GM23338 (cell line): ENCODE data around the gene CHN2. TPM values are rescaled to one million over a fixed set of nuclear protein-coding genes. Genes with fewer than 3 reads are reported as not detected.

Source experiments
- ATAC-seq: fragments of 200-7000 bp; cut with Tn5 transposase; 3 replicates; pipeline ENCODE4 v1.9.1; 2020
- DNase-seq: peaks from one replicate; pipeline ENCODE4 v3.0.0-alpha.2; 2015; ENCODE audit warnings: low spot score
- H2AFZ ChIP-seq: fragments of 200-600 bp; sonication (generic); 2 replicates; pipeline ENCODE4 v1.8.0; 2016; ENCODE audit warnings: antibody characterized with exemption, mild to moderate bottlenecking, moderate library complexity
- H3F3A ChIP-seq: fragments of 200-600 bp; sonication (generic); replicated peaks from 2 replicates; pipeline ENCODE4 v1.8.0; 2017; ENCODE audit warnings: antibody characterized with exemption, mixed run types, low read depth
- H3K27ac ChIP-seq: fragments of 200-600 bp; sonication (generic); 2 replicates; pipeline ENCODE4 v1.6.1; 2016; ENCODE audit warnings: low read depth
- H3K27me3 ChIP-seq: fragments of 200-600 bp; sonication (generic); 2 replicates; pipeline ENCODE4 v1.8.0; 2016; ENCODE audit warnings: mild to moderate bottlenecking, mixed run types, moderate library complexity; ENCODE audit not compliant: insufficient read depth
- H3K36me3 ChIP-seq: fragments of 200-600 bp; sonication (generic); 2 replicates; pipeline ENCODE4 v1.8.0; 2016; ENCODE audit warnings: mild to moderate bottlenecking; ENCODE audit not compliant: insufficient read depth
- H3K4me1 ChIP-seq: fragments of 200-600 bp; sonication (generic); 2 replicates; pipeline ENCODE4 v1.8.0; 2016; ENCODE audit warnings: mild to moderate bottlenecking, moderate library complexity; ENCODE audit not compliant: insufficient read depth
- H3K4me2 ChIP-seq: fragments of 200-600 bp; sonication (generic); 2 replicates; pipeline ENCODE4 v1.7.1; 2017; ENCODE audit warnings: mixed run types
- H3K4me3 ChIP-seq: fragments of 200-600 bp; sonication (generic); 2 replicates; pipeline ENCODE4 v1.6.1; 2016; ENCODE audit warnings: mixed run types
- H3K79me2 ChIP-seq: fragments of 200-600 bp; sonication (generic); replicated peaks from 2 replicates; pipeline ENCODE4 v1.8.0; 2017; ENCODE audit warnings: mild to moderate bottlenecking; ENCODE audit not compliant: insufficient read depth
- H3K9me2 ChIP-seq: fragments of 200-600 bp; sonication (generic); 2 replicates; pipeline ENCODE4 v1.8.0; 2017; ENCODE audit not compliant: insufficient read depth
- H4K20me1 ChIP-seq: fragments of 200-600 bp; sonication (generic); replicated peaks from 2 replicates; pipeline ENCODE4 v1.8.0; 2017; ENCODE audit warnings: mild to moderate bottlenecking; ENCODE audit not compliant: insufficient read depth
- H3K27ac Mint-ChIP-seq: 2 replicates; pipeline ENCODE4 v1.8.0; 2020; ENCODE audit warnings: inconsistent platforms, mild to moderate bottlenecking, moderate library complexity, mixed read lengths
- H3K27me3 Mint-ChIP-seq: 3 replicates; pipeline ENCODE4 v1.8.0; 2022; ENCODE audit warnings: low read depth, mild to moderate bottlenecking, moderate library complexity, mixed read lengths, inconsistent platforms; ENCODE audit not compliant: insufficient read depth, poor library complexity
- H3K36me3 Mint-ChIP-seq: 3 replicates; pipeline ENCODE4 v1.8.0; 2021; ENCODE audit warnings: low read depth, mild to moderate bottlenecking, inconsistent platforms, moderate library complexity, mixed read lengths
- H3K4me1 Mint-ChIP-seq: 3 replicates; pipeline ENCODE4 v1.8.0; 2020; ENCODE audit warnings: mild to moderate bottlenecking, inconsistent platforms, mixed read lengths
- H3K4me3 Mint-ChIP-seq: 3 replicates; pipeline ENCODE4 v1.8.0; 2021; ENCODE audit warnings: moderate library complexity, mild to moderate bottlenecking, inconsistent platforms, mixed read lengths
- H3K9me3 Mint-ChIP-seq: 3 replicates; pipeline ENCODE4 v1.8.0; 2020; ENCODE audit warnings: moderate library complexity, mild to moderate bottlenecking, inconsistent platforms, mixed read lengths
- CREB1 ChIP-seq: fragments of 250-450 bp; sonication (Bioruptor Pico); IDR thresholded peaks from 2 replicates; pipeline ENCODE4 v1.5.0; 2020; ENCODE audit warnings: low read depth, mild to moderate bottlenecking, moderate library complexity
- EZH2 ChIP-seq: fragments of 200-600 bp; sonication (generic); IDR thresholded peaks from one replicate; pipeline ENCODE4 v1.8.0; 2017; ENCODE audit warnings: antibody characterized with exemption, mild to moderate bottlenecking, low read depth; ENCODE audit not compliant: unreplicated experiment
- JUNB ChIP-seq: IDR thresholded peaks from one replicate; pipeline ENCODE4 v1.6.1; 2016; ENCODE audit warnings: antibody characterized with exemption; ENCODE audit not compliant: unreplicated experiment
- NANOG ChIP-seq: IDR thresholded peaks from 2 replicates; pipeline ENCODE4 v1.6.1; 2016; ENCODE audit warnings: antibody characterized with exemption, borderline replicate concordance
- STAT1 ChIP-seq: IDR thresholded peaks from one replicate; pipeline ENCODE4 v1.6.1; 2016; ENCODE audit warnings: antibody characterized with exemption; ENCODE audit not compliant: unreplicated experiment
- ZNF114 ChIP-seq: fragments of 250-450 bp; sonication (Bioruptor Pico); IDR thresholded peaks from 2 replicates; pipeline ENCODE4 v1.5.0; 2020; ENCODE audit warnings: mild to moderate bottlenecking, moderate library complexity
- ZNF331 ChIP-seq: fragments of 250-450 bp; sonication (Bioruptor Pico); IDR thresholded peaks from 2 replicates; pipeline ENCODE4 v1.5.0; 2020; ENCODE audit warnings: low read depth, mild to moderate bottlenecking, moderate library complexity
- polyA plus RNA-seq: library from polyadenylated mRNA; unstranded; fragments of >200 nt; fragmentation: Nextera tagmentation; extraction: Ambion mirVana; gene quantifications from 2 replicates; pipeline ENCODE4 v1.2.1, GENCODE V29; 2016
- total RNA-seq: library from RNA; depleted of rRNA; stranded (reverse); fragments of >200 nt; shearing (Covaris generic); gene quantifications from 2 replicates; pipeline ENCODE4 v1.2.3, GENCODE V29; 2014
- TF ChIP-seq, protein P1 (sequence below), 2 experiments: fragments of 200-600 bp in 1 of 2; sonication (generic) in 1 of 2; conservative IDR thresholded peaks; 2 replicates each; pipeline versions ENCODE4 v1.5.1 to v1.6.1; 2016 to 2017; ENCODE audit warnings: antibody characterized with exemption in 2 of 2, low read depth in 2 of 2, mild to moderate bottlenecking in 2 of 2, moderate library complexity in 1 of 2
- TF ChIP-seq, protein P2 (sequence below): IDR thresholded peaks from 2 replicates; pipeline ENCODE4 v1.6.1; 2016; ENCODE audit warnings: antibody characterized with exemption
- TF ChIP-seq, protein P3 (sequence below): fragments of 250-450 bp; sonication (Bioruptor Pico); IDR thresholded peaks from 2 replicates; pipeline ENCODE4 v1.5.0; 2020; ENCODE audit warnings: mild to moderate bottlenecking, moderate library complexity

CHN2 gene
- total and polyA plus RNA-seq, 2 experiments from 2014 or later, result 6.1 to 7.5 TPM

DNA sequence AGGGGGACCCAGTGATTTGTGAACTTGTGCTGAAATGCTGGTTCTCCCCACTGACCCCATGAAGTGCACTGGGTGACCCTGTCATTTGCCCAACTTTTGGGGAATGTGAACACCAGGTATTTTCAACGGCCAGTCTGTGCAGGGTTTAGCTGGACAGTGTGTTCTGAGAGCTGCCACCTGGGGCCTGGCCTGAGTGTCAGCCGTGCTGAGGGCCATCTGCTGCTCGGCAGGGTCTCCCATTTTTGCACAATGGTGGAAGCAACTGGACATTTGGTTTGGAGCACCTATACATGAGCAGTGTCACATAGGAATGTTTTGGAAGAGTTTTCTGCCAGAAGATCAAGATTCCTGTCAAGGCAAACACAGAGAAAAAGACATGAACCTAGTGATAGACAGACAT lies 5.2 kb downstream of the CHN2 start:
- TF ChIP-seq JUNB (no peak), CREB1 (CRISPR knock-in tag) (no peak), ZNF331 (no peak), ZNF114 (CRISPR knock-in tag) (no peak), NANOG (no peak), STAT1 (no peak), EZH2 (no peak)
- TF ChIP-seq, protein P1, sequence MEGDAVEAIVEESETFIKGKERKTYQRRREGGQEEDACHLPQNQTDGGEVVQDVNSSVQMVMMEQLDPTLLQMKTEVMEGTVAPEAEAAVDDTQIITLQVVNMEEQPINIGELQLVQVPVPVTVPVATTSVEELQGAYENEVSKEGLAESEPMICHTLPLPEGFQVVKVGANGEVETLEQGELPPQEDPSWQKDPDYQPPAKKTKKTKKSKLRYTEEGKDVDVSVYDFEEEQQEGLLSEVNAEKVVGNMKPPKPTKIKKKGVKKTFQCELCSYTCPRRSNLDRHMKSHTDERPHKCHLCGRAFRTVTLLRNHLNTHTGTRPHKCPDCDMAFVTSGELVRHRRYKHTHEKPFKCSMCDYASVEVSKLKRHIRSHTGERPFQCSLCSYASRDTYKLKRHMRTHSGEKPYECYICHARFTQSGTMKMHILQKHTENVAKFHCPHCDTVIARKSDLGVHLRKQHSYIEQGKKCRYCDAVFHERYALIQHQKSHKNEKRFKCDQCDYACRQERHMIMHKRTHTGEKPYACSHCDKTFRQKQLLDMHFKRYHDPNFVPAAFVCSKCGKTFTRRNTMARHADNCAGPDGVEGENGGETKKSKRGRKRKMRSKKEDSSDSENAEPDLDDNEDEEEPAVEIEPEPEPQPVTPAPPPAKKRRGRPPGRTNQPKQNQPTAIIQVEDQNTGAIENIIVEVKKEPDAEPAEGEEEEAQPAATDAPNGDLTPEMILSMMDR (conservative IDR thresholded peaks at IDR 0.05; ENCODE audit: low read depth in 2 of 2), result no peak
- TF ChIP-seq, protein P2, sequence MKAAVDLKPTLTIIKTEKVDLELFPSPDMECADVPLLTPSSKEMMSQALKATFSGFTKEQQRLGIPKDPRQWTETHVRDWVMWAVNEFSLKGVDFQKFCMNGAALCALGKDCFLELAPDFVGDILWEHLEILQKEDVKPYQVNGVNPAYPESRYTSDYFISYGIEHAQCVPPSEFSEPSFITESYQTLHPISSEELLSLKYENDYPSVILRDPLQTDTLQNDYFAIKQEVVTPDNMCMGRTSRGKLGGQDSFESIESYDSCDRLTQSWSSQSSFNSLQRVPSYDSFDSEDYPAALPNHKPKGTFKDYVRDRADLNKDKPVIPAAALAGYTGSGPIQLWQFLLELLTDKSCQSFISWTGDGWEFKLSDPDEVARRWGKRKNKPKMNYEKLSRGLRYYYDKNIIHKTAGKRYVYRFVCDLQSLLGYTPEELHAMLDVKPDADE, result no peak
- TF ChIP-seq, protein P3, sequence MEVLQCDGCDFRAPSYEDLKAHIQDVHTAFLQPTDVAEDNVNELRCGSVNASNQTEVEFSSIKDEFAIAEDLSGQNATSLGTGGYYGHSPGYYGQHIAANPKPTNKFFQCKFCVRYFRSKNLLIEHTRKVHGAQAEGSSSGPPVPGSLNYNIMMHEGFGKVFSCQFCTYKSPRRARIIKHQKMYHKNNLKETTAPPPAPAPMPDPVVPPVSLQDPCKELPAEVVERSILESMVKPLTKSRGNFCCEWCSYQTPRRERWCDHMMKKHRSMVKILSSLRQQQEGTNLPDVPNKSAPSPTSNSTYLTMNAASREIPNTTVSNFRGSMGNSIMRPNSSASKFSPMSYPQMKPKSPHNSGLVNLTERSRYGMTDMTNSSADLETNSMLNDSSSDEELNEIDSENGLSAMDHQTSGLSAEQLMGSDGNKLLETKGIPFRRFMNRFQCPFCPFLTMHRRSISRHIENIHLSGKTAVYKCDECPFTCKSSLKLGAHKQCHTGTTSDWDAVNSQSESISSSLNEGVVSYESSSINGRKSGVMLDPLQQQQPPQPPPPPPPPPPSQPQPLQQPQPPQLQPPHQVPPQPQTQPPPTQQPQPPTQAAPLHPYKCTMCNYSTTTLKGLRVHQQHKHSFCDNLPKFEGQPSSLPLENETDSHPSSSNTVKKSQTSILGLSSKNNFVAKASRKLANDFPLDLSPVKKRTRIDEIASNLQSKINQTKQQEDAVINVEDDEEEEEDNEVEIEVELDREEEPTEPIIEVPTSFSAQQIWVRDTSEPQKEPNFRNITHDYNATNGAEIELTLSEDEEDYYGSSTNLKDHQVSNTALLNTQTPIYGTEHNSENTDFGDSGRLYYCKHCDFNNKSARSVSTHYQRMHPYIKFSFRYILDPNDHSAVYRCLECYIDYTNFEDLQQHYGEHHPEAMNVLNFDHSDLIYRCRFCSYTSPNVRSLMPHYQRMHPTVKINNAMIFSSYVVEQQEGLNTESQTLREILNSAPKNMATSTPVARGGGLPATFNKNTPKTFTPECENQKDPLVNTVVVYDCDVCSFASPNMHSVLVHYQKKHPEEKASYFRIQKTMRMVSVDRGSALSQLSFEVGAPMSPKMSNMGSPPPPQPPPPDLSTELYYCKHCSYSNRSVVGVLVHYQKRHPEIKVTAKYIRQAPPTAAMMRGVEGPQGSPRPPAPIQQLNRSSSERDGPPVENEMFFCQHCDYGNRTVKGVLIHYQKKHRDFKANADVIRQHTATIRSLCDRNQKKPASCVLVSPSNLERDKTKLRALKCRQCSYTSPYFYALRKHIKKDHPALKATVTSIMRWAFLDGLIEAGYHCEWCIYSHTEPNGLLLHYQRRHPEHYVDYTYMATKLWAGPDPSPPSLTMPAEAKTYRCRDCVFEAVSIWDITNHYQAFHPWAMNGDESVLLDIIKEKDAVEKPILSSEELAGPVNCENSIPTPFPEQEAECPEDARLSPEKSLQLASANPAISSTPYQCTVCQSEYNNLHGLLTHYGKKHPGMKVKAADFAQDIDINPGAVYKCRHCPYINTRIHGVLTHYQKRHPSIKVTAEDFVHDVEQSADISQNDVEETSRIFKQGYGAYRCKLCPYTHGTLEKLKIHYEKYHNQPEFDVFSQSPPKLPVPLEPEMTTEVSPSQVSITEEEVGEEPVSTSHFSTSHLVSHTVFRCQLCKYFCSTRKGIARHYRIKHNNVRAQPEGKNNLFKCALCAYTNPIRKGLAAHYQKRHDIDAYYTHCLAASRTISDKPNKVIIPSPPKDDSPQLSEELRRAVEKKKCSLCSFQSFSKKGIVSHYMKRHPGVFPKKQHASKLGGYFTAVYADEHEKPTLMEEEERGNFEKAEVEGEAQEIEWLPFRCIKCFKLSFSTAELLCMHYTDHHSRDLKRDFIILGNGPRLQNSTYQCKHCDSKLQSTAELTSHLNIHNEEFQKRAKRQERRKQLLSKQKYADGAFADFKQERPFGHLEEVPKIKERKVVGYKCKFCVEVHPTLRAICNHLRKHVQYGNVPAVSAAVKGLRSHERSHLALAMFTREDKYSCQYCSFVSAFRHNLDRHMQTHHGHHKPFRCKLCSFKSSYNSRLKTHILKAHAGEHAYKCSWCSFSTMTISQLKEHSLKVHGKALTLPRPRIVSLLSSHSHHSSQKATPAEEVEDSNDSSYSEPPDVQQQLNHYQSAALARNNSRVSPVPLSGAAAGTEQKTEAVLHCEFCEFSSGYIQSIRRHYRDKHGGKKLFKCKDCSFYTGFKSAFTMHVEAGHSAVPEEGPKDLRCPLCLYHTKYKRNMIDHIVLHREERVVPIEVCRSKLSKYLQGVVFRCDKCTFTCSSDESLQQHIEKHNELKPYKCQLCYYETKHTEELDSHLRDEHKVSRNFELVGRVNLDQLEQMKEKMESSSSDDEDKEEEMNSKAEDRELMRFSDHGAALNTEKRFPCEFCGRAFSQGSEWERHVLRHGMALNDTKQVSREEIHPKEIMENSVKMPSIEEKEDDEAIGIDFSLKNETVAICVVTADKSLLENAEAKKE (CRISPR knock-in tag), result no peak
- Histone ChIP-seq H3K4me3 (no peak overlapping the region), H3K79me2 (no peaks in the 10 kb centered on the region), H4K20me1 (no peaks in the 10 kb centered on the region), H2AFZ (no peak overlapping the region), H3K9me2 (no peaks in the 10 kb centered on the region), H3K4me2 (no peak overlapping the region), H3F3A (no peaks in the 10 kb centered on the region), H3K27ac (no peak overlapping the region), H3K27me3 (peaks cover 37% of the 10 kb centered on the region), H3K4me1 (peaks cover 30% of the 10 kb centered on the region), H3K36me3 (no peaks in the 10 kb centered on the region)
- no peaks in the 10 kb centered on the region for H3K9me3 Mint-ChIP-seq
- H3K4me1 Mint-ChIP-seq, result peaks cover 37% of the 10 kb centered on the region
- ATAC-seq (no peak), DNase-seq (no peak)
- no peak overlapping the region for H3K27ac Mint-ChIP-seq
- H3K36me3 Mint-ChIP-seq, result no peaks in the 10 kb centered on the region
- peaks cover 25% of the 10 kb centered on the region for H3K27me3 Mint-ChIP-seq
- H3K4me3 Mint-ChIP-seq, result no peak overlapping the region
